GM21576 (cell line): ENCODE measurements around the gene CDK5RAP2.
"Not testable (repeated sequence)": the region's sequence is repeated elsewhere in the genome, so short reads cannot be mapped to it uniquely, and the experiment has no call there.

ENCODE experiments used
- ATAC-seq: cut with Tn5 transposase; IDR thresholded peaks from one replicate; pipeline ENCODE4 v1.9.1; 2021; ENCODE audit warnings: mild to moderate bottlenecking, moderate library complexity; ENCODE audit not compliant: unreplicated experiment

CDK5RAP2 gene

GRCh38 chr9:120515996-120516395, 64.0 kb downstream of the CDK5RAP2 start:
- not testable (repeated sequence) for ATAC-seq

GRCh38 chr9:120515481-120515880, 64.5 kb downstream of the CDK5RAP2 start:
- not testable (repeated sequence) for ATAC-seq

- ATAC-seq, result no peak
Observed at GRCh38 chr9:120514405-120514804, 65.6 kb downstream of the CDK5RAP2 start.

DNA sequence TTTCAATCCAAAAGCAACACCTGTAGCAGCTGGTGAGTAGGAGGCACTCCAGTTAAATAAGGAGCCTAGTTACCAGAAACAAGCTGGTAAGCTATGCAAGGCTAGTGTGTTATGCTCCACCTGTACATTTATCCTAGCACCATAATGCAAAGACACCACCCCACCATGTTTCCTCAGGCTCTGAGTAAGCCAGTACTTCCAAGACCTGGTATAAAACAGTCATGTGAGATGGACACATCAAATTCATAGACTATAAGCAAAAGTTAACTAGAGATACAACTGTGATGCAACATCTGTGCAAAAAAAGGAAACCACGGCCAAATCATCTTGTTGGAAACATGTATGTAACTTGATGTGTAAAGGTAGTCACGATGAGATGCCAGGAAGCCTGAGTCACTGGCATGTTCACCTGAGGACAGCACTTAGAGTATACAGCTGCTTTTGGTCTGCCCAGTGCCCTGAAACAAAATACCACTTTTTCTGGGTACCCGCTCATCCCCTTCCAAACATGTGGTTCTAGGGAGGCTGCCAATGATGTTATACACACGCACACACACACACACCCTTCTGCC, 66.1 kb downstream of the CDK5RAP2 start:
- no peak for ATAC-seq

- no peak for ATAC-seq
Observed at GRCh38 chr9:120510816-120511215, 69.2 kb downstream of the CDK5RAP2 start.

GRCh38 chr9:120507936-120508510, 71.9 kb downstream of the CDK5RAP2 start:
- no peak for ATAC-seq

DNA sequence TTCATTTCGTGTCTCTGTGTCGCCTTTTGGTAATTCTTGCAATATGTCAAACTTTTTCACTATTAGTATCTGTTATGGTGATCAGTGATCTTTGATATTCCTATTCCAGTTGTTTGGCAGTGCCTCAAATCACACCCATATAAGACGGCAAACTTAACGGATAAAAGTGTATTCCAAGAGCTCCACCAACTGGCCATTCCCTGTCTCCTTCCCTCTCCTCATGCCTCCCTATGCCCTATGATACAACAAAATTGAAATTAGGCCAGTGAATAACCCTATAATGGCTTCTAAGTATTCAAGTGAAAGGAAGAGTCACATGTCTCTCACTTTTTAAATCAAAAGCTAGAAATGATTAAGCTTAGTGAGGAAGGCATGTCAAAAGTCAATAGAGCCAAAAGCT, 74.8 kb downstream of the CDK5RAP2 start:
- no peak for ATAC-seq

DNA sequence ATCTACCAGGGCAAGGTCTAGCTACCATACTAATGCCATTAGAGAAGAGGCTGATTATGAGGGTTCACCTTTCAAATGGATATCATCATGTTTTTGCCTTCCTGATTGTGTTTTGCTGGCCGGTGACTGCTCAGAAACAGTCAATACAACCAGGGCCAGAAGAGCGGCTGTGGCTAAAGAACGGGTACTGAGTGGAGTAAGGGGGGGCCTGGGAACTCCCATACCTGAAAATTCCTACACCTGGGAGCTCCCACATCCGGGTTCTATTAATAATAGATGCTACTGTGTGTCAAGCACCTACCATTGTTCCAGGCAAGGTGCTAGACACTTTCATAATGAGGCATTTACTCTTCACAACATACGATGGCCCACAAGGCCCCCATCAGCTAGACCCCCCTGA, 79.2 kb downstream of the CDK5RAP2 start:
- ATAC-seq, result no peak

GRCh38 chr9:120497865-120498264, 82.1 kb downstream of the CDK5RAP2 start:
- not testable (repeated sequence) for ATAC-seq

DNA sequence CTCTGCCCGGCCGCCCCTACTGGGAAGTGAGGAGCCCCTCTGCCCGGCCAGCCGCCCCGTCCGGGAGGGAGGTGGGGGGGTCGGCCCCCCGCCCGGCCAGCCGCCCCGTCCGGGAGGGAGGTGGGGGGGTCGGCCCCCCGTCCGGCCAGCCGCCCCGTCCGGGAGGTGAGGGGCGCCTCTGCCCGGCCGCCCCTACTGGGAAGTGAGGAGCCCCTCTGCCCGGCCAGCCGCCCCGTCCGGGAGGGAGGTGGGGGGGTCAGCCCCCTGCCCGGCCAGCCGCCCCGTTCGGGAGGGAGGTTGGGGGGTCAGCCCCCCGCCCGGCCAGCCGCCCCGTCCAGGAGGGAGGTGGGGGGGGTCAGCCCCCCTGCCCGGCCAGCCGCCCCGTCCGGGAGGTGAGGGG, 83.5 kb downstream of the CDK5RAP2 start:
- ATAC-seq, result not testable (repeated sequence)

GRCh38 chr9:120490888-120491595, 88.9 kb downstream of the CDK5RAP2 start:
- peak; percentile 93 for ATAC-seq

- ATAC-seq, result no peak
Observed at GRCh38 chr9:120486835-120487234, 93.1 kb downstream of the CDK5RAP2 start.

- ATAC-seq, result no peak
Observed at GRCh38 chr9:120486347-120486746, 93.6 kb downstream of the CDK5RAP2 start.

GRCh38 chr9:120485788-120486187, 94.2 kb downstream of the CDK5RAP2 start:
- no peak for ATAC-seq

- ATAC-seq, result no peak
Observed at GRCh38 chr9:120484162-120484561, 95.8 kb downstream of the CDK5RAP2 start.

- ATAC-seq, result no peak
Observed at GRCh38 chr9:120482424-120483186, 97.4 kb downstream of the CDK5RAP2 start.

DNA sequence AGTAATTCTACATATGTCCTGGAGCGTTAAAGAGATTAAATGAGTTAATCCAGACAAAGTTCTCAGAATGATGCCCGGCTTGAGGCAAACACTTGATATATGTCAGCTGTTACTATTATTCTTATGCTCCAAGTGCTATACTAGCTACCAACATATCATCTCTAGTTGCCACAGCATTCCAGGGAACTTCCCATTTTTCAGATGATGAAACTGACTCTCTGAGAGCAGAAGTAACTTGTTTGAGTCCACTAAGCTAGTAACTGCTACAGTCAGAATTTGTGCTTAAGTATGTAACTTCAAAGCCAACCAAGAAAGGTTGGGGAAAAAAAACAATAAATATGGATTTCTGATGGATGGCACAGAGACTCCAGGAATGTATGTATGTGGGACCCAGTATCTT, 98.1 kb downstream of the CDK5RAP2 start:
- ATAC-seq, result no peak

DNA sequence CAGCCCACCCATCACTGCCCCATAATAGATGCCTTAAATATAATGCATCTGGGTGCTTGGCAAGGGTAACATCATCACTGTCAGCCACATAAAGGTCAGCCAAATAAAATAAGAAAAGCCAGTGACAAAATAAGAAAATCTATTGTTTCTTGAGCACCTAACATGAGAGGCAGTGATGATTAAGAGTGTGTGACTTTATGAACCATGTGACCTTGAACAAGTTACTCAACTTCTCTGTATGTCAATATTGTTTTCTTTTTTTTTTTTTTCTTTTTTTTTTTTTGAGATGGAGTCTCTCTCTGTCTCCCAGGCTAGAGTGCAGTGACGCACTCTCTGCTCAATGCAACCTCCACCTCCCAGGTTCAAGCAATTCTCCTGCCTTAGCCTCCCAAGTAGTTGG, 98.7 kb downstream of the CDK5RAP2 start:
- no peak for ATAC-seq

DNA sequence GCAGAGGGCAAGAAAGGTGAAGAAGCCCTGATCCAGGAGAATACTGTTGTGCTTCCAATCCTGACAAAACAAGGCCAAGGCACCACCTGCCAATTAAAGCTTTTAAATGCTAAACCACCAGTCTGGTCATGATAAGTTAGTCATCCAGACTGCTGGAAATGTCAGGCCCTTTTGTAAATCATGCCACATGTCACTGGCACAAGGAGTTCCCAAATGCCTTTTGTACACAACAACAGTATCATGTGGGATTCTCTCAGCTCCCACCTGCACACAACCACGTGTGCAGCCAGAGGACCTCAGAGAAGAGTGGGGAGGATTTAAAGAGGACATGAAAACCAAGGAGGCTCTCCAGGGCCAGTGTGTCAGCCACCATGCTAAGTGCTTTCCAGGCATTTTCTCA, 99.3 kb downstream of the CDK5RAP2 start:
- no peak for ATAC-seq

- no peak for ATAC-seq
Observed at GRCh38 chr9:120478208-120478607, 101.8 kb downstream of the CDK5RAP2 start.

- no peak for ATAC-seq
Observed at GRCh38 chr9:120477534-120478001, 102.4 kb downstream of the CDK5RAP2 start.

DNA sequence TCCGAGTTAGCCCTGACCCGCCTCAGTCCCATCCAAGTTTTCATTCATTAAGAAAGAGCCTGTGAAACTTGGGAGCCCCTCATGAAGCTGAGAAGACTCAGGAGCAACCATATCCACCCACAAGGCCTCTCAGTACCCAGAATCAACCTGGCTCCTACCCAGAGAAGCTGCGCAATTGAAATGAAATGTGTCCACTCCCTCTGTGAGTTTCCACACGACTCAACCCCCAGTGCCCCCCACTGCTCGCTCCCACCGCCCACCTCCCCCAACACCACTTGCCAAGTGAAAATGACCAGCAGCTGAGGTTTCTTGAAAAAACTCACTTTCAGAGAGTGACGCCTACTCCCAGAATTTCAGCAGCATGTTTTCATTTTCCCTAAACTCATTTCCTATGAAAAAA, 104.6 kb downstream of the CDK5RAP2 start:
- no peak for ATAC-seq
